GM20431 (cell line): ENCODE data around the gene SFXN2.

Experiments
- in situ Hi-C: fragments of 300-500 bp; cut with MseI, MboI; formaldehyde crosslinking; loops from one replicate; pipeline ENCODE4 v1.15.0; 2020; ENCODE audit warnings: low sequenced_read_pairs; ENCODE audit not compliant: unreplicated experiment

Gene SFXN2

DNA sequence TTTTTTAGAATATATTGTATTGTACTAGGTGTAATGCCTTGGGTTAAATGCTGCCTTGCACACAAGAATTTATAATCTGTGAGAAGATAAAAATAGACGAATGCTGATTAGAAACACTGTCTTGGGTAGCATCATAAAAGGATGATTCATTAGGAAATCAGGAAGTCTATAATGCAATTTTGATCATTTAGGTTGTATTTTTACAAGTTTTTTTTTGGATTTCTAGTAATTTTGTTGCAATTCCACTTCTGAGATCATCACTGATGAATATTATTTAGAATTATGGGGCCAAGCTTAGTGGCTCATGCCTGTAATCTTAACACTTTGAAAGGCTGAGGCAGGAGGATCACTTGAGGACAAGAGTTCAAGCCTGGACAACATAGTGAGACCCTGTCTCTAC lies 58.9 kb downstream of the SFXN2 start:
- in situ Hi-C loops = no loop called here

DNA sequence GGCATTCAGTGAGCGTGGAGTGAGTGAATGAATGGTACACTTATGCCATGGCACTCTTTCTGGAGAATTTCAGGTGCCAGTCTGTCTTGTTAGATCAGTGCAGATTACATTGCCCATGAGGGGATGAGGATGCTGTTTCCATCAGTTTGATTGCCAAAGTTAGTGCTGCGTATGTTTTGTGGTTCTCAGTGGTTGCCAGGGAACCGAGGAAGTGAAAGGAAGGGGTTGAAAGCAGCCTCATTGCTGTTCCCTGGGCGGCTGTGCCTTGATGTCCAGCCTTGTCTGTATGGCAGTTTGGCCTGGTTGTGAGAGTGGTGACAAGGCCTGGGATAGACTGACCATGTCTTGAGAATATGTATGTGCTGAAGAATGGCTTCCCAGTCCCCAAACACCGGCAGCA lies 59.5 kb downstream of the SFXN2 start:
- in situ Hi-C loops = no loop called here

DNA sequence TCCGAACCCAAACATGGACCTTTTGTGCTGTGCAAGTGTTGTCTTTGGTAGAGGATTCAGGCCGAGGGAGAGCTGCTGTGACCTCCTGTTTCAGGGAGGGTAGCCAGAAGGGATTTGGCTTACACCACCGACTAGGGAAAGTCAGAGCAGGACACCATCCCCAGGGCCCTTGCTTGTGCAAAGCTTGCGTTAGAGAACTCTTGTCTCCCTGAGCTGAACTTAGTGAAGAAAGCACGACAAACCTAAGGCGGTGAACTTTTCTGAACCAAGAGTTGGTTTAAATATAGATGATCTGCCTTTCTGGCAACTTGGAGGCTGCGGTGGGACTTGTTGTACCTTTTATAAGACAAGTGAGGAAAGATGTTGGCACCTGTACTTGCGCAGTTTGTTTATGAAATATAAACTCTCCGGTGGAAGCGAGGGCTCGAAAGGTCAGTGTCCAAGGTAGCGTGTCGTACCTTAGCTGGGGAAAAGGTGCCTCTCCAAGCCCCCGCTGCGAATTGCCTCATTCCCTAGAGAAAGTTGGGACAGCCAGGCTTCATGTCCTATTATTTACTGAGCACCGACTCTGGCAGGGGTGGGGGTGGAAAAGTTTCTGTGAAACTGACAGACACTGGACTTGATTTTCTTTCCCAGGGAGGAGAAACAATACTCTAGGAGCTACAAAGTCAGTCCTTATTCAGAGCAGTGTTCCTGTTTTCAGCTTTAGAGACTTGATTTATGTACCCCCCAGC lies 60.9 kb downstream of the SFXN2 start:
- in situ Hi-C loops = no loop called here

DNA sequence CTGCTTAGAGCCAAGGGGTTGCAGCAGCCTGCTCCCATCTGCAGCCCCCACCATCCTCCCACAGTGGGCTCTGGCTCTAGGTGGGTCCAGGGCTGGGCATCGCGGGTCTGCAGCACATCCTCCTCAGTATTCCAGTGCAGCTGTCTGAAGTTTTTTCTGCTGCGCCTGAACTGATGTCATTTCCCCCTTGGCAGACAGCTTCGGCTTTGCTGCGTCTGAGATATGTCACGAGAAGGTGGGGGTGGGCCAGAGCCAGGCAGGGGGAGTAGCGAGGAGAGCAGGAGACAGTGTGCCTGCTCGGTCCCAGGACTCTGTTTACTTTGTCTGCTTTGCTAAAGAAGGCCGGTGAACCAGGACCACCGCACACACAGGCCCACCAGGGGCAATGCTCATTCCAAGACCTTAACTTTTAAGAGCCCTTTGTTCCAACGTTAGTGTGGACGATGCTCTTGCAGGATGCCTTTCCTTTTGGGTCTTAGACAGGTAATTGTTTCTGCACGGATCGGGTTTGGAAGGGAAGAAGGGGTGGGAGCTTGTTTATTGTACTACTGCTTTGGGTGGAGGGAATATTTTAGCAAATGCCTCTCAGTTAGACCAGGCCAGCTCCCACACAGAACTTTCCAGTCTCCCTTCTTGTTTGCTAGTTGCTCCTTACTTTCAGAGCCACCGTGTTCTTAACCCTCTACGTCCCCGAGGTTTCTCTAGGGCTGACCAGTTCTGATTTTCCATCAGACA lies 61.7 kb downstream of the SFXN2 start:
- in situ Hi-C loops = no loop called here

DNA sequence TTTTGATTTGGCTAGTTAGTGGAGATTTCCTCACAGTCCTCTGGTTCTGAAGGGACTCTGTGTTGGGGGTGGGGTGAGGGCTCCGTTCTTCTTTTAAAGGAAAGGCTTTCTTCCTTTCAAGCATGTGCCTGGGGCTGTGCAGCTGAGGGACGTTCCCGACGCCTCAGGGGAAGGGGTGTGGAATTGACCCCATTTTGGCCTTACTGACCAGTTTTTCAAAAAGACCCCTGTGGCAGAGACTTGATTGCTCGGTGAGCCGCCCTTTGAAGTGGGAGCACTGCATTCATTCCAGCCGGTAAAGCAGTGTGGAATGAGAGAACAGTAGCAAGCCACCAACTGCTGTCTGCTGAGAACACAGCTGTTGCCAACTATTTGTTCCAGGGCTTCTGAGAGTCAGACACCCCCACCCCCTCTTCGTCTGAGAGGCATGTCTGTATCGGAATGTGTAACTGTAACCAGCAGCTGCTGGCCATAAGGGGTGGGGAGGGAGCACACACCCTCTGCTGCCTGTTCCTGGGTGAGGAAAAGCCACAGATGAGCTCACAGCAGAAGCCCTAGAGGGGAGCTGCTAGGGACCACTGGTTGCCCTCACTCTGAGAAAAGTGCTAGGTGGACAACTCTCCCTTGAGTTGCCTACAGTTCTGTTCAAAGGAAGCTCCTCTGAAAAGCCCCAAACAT lies 62.5 kb downstream of the SFXN2 start:
- in situ Hi-C loops = no loop called here

DNA sequence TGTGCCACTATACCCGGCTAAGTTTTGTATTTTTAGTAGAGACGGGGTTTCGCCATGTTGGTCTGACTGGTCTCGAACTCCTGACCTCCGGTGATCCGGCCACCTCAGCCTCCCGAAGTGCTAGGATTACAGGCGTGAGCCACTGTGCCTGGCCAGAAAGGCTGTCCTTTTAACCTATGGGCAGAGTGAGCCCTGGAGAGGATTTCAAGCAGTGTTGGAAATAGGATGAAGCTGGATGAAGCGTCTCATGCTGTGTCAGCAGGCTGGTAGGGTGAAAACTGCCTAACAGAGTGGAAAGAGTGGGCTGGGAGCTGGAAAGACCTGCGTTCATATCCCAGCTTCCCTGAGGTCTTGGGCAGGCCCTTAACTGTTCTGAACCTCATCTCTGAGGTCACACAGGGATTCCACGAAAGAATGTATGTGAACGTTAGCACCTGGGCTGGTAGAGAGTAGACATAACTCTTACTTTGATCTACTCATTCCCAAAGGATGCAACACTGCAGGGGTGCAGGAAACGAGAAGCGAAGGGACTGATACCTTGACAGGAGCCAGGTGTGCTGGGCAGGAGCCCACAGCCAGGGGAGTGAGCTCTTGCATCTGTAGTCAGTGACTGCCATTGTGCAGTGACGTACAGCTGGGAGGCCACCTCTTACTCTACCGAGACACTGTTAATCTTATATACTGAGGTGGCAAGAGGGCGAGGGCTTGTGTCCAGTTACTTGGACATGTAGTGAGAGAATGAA lies 63.4 kb downstream of the SFXN2 start:
- in situ Hi-C loops = no loop called here

DNA sequence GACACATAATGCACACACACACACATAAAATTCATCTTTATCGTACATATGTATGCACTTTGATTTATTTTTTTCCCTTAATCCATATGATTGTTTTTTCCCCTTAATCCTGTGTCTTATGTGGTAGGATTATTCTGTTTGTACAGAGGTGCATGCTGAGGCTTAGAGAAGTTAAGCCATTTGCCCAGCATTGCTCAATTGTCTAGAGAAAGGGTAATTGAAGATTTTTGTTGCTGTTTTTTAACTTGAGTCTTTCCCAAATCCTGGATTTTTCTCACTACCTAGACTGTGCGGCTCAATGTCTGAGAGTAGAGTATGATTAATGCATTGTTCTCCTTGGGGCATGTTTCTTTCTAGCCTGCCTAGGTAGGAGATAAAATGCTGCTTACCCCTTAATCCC lies 64.3 kb downstream of the SFXN2 start:
- in situ Hi-C loops = no loop called here

DNA sequence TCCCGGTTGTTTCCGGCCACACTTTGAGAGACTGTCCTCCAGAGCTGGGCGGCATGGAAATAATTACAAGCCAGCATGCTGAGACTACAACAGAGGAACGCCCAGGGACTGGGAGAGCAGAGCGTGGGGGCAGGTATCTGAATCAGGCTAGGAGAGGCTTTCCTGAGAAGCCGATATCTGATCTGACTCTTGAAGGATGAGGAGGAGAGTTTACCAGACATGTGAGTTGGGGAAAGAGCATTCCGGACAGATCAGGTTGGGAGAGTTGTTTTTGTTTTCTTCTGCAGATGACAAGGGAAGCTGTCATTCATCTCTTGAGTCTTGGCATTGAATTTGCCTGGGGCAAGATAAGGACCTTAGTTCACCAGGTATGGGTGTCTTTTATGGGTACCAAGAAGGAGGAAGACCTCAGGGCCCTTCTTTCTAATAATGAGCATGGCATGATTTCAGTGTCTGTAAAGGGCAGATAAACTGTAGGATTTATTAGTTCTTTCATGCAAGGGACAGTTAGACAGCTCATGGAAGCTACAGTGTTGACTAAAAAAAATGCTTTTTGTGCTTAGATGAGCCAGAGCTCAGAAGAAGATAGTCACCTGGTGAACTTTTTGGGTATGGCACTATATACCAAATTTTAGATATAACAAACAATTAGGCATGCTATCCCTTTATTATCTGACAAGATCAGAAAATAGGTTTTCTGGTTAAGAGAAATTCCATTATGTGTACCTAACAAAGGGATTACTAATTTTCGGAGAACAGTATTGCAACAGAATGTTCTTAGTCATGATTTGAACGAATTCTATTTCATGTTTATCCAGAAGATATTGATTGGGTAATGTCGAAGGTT lies 65.5 kb downstream of the SFXN2 start:
- in situ Hi-C loops = no loop called here

DNA sequence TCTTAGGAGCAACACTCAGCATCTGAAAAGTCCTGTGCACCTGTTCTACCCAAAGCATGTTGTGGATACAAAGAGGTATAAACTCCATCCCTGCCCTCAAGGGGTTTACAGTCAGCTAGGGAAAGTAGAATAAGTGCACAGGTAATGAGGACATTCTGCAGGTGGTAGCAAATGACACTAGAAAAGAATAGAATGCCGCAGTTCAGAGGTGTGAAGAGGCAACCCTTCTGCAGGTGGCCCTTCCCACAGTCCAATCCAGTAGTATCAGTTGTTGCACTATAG lies 66.0 kb downstream of the SFXN2 start:
- in situ Hi-C loops = no loop called here

DNA sequence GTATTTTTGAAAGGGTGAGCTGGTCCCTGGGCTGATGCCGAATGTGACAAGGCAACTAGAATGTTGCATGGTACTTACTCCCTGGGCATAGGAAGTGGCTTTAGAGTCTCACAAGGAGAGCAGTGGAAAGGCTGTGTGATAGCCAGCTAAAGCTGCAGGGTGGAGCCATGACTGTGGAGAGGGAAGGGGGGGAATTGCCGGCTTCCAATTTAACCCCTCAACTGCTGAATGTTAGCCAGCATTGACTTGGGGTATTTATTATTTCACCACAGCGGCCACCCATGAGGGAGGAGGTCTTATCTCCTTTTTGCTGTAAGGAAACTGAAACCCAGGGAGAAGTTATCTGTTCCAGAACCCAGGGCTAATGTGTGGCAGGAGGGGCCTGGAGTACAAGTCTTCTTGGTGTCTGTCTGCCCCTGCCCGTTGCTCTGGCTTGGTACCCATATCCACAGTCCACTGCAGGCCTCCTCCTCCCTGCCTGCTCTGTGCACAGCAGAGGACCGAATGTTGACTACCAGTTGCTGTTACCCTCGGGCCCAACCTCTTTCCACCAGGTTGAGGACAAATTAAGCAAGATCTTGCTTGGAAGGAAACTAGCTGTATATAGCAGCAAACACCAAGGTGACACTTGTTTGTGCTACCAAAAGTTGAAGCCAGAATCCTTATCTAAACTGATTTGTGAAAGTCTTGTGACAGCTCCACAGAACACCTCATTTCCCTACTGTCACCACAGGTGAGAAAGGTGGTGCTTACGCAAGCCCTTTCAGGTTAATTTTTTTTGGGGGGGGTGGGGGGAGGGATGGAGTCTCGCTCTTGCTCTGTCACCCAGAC lies 66.9 kb downstream of the SFXN2 start:
- in situ Hi-C loops = no loop called here

DNA sequence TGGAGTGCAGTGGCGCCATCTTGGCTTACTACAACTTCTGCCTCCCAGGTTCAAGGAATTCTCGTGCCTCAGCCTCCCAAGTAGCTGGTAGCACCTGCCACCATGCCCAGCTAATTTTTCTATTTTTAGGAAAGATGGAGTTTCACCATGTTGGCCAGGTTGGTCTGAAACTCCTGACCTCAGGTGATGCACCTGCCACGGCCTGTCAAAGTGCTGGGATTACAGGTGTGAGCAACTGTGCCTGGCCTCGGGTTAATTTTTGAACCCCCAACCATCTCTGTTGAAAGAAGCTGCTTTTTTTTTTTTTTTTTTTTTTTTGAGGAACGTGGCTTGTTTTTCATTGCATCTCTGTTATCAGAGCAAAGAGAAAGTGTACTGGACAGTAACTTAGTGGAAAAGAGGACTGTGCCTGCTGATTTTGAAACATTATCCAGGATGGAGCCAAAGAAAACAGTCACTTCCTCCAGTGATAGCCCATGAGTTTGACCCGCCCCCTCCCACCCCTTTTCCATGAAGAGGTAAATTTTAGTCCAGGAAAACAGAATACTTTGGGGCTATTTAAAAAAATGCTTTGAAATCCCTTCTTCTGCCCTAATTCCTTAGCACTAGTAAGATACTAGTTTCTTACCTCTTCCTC lies 67.6 kb downstream of the SFXN2 start:
- in situ Hi-C loops = no loop called here

DNA sequence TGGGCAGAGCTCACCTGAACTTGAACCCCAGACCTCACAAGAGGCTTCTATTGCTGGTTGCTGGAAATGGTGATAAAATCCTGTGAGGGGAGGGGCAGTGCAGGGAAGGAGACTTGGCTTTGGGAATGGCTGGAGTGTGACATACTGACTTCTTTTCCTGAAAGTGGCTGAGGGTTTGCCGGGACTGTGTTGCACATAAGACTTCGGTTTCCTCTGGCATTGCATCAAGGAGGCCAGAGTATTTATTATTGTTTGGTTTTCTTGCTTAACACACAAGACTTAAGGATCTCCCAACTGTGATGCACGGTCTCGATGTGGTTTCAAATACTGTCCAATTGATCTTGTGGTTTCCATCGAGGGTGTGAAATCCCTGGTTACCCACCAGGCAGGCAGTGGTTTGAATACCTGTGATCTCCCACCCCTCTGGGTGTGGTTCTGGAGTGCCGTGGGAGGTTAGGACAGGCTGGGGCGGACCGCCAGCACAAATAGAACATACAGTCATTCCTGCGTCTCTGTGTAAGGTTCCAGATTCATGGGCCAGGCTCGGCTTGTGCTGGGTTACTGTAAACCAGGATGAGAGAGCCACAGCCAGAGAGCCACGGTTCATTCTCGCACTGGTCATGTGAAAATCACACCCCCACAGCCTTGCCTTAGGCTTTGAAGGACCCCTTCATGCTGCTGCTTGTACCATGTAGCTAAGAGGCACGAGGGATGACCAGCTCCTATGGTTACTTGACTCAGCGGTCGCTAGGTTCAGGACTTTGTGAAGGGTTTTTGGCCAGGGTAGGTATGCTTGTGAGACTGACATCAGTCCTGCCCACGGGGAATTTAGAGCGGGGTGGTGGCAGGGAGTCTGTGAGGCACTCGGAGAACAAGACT lies 68.5 kb downstream of the SFXN2 start:
- in situ Hi-C loops = no loop called here

DNA sequence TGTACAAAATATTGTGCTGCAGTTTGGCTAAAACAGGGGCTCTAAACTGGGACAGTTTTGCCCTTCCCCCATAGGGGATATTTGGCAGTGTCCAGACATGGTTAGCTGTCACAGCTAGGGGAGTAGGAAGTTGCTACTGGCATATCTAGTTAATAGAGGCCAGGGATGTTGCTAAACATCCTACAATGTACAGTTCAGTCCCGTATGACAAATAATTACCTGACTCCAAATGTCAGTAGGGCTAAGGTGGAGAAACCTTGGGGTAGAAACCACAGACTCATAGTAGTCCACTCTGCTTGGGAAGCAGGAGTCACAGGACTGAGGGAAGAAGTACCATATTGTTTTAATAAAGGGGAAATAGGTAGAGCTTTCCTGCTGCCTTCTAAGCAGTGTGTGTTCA lies 69.1 kb downstream of the SFXN2 start:
- in situ Hi-C loops = no loop called here

DNA sequence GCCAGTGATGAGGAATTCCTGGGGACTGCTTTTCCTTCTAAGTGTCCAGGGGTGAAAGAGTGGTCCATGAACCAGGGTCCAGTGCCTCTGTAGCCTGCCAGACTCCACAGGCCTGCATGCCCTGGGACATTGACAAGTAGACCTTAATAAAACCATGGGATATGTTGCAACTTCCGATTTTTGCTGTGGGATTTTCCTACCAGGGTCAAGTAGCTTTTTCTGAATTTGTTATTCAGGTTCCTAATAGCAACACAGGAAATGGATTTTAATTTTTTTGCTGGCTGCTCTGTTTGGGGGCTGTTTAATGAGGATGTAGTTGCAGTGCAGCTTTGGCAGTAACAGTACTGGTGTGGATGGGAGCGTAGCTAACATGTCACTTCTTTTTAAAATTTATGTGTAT lies 71.4 kb downstream of the SFXN2 start:
- in situ Hi-C loops = no loop called here

DNA sequence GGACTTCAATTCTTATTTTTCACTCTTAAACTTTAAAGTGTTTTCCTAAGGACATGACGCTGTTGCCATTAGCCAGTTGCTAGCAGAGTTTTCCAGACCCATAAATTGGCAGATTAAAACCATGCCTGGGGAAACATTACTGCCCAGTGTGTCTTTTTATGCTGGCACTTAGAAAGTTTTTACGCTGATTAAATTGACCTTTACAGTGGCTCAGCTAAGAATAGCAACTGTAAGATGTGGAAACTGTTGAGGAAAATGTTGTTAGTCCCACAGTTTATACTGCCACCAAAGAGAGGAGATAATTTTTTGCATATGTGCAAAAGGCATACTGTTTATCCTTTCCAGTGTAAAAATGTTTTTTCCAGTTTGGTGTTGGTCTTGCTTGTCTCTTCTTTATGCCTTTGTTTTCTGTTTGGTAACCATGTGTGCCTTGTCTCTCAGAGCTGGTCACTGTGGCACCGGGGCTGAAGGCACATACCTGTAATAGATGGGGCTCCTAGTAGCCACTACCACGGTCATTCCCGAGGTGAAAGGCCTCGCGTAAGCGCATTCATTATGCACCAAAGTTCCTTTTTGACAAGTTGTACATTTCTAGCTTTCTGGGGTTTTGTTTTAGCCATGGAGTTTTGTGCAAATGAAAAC lies 77.4 kb downstream of the SFXN2 start:
- in situ Hi-C loops = no loop called here
